Renal cortex interstitium (tissue), 11 donors: ENCODE data around the gene GSAP. TPM values are rescaled to one million over a fixed set of nuclear protein-coding genes. Genes with fewer than 3 reads are reported as not detected.
"Not testable (repeated sequence)": the region's sequence is repeated elsewhere in the genome, so short reads cannot be mapped to it uniquely, and the experiment has no call there.

Experiments used
- DNase-seq, 11 donors: peaks; one replicate each; pipeline ENCODE4 v3.0.0-alpha.2; 2013; ENCODE audit warnings: low read depth in 9 of 11, low spot score in 4 of 11; ENCODE audit errors: extremely low read depth in 1 of 11
- polyA plus RNA-seq, 3 donors: library from polyadenylated mRNA; unstranded; fragments of 120-200 nt; gene quantifications; one replicate each; pipeline ENCODE4 v1.2.1, GENCODE V29; 2013; ENCODE audit not compliant: insufficient read length in 3 of 3

GSAP gene
- polyA plus RNA-seq, 3 donors = 9.0 to 16.1 (median 12.7) TPM

DNA sequence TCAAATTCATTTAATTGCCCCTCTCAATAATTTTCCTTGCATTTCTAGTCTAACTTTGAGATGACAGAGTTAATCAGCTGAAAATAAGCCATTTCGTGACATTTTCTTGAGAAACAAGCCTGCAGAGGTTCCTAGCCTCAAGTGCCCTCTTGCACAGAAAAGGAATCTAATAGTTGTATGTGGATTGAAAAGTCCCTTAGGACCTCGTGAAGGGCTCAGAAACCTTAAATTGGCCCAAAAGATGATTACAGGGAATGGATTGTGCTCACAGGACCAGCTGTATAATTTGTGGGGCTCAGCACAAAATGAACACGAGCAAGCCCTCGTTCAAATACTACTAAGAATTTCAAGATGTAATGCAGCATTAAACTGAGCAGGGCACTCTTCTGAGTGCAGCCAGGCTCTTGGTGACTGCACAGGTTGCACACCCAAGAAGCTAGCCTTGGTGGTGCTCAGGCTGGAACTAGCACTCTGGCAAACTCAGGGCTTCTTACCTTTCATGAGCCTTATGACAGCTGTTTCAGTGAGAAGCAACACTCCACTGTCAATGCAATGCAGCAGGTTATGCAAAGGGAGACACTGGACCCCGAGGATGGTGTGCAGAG is 102.2 kb downstream of the GSAP start:
- no peak for DNase-seq

DNA sequence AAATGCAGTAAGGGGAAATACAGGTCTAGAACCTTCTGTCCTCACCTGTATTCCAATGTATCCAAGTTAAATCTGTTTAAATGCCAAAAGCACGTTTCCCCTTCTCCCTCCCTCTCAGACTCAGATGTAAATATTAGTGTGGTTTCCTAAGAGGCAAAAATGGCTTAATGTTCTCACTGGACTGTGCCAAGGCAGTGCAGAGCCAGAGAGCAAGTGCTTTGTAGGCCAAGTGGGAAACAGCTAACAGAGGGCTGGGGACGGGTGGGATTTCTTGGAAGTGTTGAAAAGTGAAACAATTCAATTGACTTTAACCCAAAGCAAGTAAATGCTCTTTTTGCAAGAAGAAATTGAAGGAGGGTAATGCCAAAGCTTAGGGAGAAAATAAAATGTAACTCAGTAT is 103.1 kb downstream of the GSAP start:
- no peak for DNase-seq

DNA sequence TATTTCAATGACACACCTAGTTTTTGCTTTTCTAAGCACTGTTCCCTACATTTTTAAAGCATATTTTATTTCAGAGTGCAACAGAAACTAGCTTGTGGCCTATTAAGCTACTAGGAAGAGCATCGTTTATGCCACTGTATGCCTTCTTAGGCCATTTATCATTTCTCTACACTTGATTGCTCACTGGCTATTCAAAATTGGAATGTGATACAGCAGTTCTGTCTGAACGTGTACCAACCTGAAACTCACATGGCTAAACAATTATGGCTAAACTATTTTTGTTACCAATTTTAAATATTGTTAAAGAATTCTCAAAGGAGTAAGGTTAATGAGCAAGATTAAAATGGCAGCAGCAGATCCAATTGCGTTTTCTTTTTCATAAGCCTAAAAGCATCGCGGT is 105.2 kb downstream of the GSAP start:
- no peak for DNase-seq

DNA sequence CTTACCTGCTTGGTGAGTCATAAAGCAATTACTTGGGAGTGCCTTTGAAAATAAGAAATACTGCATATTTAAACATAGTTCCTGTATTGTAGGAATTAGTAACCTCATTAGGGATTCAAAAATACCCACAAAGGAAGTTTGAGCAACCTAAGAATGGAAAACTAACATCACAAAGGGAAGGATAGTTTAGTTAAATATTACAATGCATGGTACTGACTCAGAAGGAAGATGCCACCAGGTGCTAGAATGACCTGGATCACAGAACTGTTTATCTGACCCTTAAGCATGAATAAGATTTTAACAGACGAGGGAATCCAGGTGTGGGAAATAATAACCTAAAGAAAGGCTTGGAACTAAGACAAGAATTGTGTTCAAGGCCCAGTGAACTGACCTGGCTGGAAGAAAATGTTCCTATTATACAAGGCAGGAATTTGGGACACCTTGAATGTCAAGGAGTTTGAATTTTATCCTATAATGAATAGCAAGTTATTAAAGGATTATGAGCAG is 106.4 kb downstream of the GSAP start:
- DNase-seq = no peak

DNA sequence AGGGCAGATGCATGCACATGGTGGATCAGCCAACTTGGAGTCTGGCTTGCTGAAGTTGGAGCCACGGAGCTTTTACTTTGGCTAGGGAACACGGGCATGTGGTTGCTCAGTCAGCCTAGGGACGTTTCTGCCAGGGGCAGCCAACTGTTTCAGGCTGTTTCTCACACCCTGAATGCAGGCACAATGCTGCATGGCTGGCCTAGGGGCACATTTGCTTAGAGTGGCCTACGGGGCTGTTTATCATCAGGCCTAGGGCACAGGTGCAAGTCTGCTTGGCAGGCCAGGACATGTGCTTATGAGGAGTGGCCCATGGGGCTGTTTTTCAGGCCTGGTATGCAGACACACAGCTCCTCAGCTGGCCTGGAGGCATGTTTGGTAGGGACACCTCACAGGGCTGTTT is 107.4 kb downstream of the GSAP start:
- DNase-seq = no peak

DNA sequence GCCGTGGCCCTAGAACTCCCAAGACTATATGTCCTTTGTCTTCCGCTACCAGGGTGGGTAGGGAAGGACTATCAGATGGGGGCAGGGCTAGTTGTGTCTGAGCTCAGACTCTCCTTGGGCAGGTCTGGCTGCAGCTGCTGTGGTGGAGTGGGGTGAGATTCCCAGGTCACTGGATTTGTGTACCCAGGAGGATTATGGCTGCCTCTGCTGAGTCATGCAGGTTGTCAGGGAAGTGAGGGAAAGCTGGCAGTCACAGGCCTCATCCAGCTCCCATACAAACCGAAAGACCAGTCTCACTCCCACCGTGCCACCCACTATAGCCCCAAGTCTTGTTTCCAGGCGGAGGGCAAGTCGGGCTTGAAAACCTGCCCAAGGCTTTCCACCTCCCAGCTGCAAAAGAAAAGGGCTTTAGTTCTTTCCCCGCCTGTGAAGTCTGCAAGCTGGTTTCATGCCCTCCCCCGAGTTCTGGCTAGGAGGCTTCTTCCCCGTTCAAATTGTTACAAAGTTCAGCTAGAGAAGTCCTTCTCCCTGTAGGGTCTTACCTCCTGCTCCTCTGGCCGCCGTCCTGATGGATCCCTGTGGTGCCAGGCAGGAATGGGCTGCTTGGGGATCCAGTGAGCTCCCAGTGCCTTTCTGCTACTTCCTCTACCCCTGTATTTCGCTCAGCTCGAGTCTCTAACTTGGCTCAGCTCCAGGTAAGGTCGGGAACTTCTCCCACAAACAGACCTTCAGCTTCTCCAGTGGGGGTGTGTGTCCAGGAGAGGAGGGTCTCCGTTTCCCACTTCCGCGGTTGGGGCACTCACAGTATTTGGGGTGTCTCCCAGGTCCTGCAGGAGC is 109.7 kb downstream of the GSAP start:
- no peak for DNase-seq

DNA sequence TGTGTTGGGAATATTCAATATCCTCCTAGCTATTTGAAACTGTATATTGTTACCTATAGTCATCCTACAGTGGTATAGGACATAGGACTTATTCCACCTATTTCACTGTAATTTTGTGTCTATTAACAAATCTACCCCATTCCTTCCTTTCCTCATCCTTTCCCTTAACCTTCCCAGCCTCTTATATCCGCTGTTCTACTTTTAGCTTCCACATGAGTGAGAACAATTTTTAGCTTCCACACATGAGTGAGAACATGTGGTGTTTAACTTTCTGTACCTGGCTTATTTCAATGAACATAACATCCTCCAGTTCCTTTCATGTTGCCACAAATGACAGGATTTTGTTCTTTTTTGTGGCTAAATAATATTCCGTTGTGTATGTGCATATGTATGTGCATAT is 120.6 kb downstream of the GSAP start:
- DNase-seq = no peak

DNA sequence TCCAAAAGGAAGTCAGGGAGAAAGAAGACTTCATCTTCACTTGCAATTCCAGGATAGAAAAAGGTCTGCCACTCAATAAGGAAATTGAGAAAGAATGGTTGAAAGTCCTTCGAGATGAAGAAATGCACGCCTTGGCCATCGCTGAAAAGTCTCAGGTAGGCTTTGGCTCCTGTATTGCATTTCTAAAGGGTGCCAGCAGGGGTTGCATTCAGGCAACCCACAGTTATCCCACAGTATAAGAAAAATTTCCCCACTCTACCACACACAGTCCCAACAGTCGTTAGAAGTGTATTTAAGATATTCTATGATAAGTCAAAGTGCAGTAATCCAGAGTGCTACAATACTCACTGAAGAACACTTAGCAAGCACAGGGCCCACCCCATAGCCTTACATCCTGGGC is 123.1 kb downstream of the GSAP start:
- DNase-seq = no peak

DNA sequence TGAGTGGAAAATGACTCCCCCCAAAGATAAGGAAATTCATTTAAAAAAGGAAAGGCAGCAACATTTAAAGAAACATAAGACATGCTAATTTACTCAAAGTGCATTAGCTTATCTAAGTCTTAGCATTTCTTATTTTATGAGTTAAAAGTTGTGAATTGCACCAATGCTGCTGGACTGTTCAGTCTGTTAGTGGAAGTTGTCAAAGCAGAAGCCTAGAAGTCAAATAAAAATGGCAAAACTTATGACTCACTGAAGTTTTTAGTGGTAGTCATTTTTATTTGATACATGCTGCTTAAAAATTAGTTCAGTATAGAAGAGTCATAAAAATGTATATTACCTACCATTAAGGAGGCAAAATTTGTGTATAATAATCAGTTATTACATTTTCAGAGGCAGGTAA is 125.7 kb downstream of the GSAP start:
- no peak for DNase-seq

DNA sequence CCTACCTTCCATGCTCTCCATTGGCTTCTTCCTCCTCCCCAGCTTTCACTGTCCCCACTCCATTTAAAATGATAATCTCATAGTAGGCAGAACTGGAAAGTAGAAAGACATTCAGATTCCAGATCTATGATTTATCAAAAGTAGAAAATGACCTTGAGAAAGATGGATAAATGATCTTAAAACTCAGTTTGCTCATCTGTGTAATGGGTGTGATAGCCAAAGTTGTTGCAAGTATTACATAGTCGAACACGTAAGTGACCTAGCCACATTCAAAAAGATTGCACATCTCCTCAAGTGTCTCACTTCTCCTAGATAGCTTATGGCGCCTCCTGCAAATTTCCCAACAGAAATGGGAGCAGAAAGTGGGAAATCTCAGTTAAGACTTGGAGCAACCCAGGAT is 126.8 kb downstream of the GSAP start:
- DNase-seq = no peak

DNA sequence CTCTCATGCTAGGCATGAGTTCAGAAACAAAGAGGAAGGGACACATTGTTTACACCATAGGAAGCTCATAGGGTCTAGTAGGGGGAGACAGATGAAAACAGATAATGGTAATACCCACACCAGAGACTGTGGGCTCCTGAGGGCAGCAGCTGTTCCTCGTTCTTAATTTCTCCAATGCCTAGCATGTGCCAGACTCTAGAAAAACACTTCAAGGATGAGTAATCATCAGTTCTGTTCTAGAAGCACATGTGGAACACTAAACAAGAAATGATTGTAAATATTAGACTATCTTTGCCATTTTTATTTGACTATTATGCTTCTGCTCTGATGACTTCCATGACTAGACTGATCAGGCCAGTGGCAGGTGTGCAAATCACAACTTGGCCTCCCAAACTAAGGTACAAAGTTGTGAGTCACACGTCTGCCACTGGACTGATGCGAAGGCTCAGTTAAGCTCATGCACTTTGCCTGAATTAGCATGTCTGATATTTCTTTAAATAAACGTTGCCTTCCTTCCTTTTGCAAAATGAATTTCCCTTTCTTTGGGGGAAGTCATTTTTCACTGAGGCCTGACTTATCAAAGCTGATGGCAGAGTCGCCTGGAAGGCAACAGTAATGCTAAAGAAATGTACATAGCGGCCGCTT is 127.4 kb downstream of the GSAP start:
- DNase-seq = no peak

DNA sequence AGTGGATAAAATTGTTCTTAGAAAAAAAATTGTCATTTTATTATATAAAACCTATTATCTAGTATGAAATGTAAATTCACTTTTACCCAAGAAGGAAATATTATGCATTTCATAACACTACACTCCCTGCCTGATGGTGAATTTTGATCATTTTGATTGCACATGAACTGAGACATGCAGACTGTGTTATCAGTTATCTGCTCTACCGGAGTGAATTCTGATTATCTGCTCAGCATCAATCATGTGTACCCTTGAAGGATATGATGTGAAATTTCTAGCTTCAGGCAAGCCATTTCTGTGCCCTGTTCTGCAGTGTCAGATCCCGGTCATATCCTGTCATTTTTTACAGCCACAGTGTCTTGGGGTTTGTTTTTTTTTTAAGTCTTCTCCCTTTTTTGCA is 131.5 kb downstream of the GSAP start:
- DNase-seq = no peak

DNA sequence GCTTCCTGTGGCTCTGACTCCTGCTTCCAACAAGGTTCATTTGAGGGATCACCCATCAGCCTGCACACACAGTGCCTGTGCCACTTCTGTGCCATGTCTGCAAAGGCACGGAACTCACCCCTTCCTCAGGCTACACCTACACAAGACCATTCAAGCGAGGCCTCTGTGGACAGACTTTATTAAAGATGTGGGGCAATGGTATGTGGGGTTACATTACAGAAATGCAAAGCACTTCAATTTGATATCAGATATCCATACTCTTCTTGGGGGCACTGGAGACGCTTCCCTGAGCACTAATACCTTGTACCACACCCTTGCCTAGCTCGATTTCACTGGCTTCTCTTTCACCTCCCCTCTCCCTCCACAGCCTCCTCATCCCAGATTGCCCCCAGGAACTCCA is 132.1 kb downstream of the GSAP start:
- DNase-seq = no peak

DNA sequence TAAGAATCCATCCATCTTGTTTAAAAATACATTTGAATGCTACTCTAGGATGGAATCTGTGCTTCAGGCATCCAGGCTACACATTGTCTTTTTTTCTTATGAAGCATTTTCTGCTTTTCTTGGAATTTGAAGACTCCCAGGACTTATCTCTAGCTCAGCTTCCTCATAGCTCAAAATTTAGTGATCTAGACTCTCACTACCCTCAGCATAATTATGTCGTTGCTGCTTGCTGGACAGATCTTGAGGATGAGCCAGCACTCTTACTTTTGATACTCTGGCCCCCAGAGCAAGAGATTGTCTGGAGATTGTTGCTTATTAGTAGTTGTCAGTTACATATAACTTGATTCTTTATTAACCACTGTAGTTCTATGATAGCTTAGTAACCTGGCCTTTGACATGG is 133.3 kb downstream of the GSAP start:
- no peak for DNase-seq

DNA sequence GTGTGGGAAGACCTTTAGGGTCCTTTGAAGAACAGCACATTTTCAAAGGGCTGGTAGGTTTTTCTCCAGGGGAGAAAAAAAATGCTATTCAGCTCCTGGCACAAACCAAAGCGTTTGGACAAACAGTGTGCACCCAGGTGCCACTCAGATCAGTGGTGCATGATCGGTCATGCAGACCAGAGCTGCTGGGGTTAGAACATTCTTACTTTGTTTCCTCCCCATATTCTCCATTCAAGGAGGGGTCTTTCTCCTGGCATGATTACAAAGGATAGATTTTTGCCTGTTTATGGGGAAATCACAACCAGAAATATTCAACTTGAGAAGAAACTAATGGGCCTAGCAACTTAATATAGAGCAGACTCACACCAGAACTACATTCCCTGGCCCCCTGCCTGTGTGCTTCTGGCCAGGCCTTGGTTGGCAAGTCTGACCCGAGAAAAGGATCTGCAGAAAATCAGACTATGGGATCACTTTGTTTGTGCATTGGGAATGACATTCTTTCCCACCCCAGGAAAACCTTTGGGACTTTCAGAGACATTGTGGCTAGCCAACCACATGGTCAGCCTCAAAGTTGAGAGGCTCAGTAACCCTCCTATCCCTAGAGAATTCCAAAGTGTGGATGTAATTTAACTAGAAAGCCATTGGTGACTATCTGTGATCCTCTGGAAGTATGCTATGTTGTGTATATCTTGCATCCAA is 134.2 kb downstream of the GSAP start:
- DNase-seq = no peak

DNA sequence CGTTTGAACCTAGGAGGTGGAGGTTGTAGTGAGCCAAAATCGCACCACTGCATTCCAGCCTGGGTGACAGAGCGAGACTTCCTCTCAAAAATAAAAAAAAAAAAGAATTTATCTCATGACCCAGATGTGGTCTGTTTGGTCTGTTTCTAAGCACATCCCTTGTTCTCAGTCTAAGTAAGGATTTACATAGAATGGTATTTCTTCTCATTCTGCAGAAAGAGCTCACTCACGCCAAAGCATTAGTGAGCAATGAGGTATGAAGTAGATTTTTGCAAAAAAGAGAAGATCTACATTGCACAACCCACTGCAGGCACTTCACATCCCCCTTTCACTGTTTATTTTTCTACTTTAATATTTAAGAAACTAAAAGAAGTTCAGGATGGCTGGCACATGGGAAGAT is 140.0 kb downstream of the GSAP start:
- no peak for DNase-seq

DNA sequence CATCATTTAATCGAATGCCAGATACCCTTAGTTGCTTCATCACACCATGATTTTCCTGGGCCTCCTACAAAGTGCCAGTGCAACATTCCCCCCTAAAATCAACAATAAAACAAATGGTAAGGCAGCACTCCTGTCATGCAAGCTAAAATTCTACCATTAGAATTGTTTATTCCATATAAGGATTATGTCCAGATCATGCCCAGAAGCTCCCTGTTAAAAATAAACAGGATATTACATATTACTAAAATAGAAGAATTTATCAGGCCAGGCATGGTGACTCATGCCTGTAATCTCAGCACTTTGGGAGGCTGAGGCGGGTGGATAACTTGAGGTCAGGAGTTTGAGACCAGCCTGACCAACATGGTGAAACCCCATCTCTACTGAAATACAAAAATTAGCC is 140.5 kb downstream of the GSAP start:
- not testable (repeated sequence) for DNase-seq

DNA sequence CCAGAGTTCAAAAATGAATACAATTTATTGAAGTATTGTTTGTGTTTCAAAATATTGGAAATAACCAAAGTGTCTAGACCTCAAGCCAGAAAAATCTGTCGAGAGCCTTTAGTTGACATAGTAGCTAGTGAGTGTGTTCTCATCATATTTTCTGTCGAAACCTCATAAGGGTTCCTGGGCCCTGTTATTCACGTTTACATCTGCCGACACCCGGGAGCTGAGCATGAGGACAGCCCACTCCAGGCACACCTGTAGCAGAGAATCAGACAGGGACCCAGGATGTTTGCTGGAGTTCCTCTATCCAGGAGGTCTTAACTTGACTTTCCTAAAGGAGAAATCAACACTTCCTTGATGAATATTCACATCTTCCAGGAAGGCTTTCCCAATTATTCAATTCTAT is 144.4 kb downstream of the GSAP start:
- DNase-seq = no peak

DNA sequence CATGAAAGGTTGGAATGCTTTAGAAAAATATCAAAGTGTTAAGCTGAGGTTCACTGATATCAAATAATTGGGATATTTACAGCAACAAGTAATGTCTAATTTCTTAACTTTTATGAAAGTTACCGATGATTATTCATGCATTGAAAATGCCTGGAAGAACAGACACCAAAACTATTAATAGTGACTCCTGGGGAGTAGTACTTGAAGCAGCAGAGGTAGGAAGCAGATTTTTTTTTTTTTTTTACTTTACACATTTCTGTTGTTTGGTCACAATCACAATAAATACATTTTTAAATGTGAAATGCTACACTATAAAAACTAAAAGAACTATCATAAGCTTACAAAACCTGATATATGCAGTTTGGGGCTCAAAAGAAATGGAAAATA is 146.1 kb downstream of the GSAP start:
- DNase-seq = no peak
